Measurements from ENCODE around the gene FAM180A.

GRCh38 chr7:135706858-135707569 lies 41.6 kb downstream of the FAM180A start:
- TF ChIP-seq, protein P1, sequence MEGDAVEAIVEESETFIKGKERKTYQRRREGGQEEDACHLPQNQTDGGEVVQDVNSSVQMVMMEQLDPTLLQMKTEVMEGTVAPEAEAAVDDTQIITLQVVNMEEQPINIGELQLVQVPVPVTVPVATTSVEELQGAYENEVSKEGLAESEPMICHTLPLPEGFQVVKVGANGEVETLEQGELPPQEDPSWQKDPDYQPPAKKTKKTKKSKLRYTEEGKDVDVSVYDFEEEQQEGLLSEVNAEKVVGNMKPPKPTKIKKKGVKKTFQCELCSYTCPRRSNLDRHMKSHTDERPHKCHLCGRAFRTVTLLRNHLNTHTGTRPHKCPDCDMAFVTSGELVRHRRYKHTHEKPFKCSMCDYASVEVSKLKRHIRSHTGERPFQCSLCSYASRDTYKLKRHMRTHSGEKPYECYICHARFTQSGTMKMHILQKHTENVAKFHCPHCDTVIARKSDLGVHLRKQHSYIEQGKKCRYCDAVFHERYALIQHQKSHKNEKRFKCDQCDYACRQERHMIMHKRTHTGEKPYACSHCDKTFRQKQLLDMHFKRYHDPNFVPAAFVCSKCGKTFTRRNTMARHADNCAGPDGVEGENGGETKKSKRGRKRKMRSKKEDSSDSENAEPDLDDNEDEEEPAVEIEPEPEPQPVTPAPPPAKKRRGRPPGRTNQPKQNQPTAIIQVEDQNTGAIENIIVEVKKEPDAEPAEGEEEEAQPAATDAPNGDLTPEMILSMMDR (IDR thresholded peaks at IDR 0.05; ENCODE audit: poor library complexity, severe bottlenecking) = no peak
- no peak for TF ChIP-seq EZH2 (IDR thresholded peaks at IDR 0.05; ENCODE audit: borderline replicate concordance, insufficient read depth, low read length, poor library complexity, severe bottlenecking)
- no peak for TF ChIP-seq RAD21 (conservative IDR thresholded peaks at IDR 0.05)
